K562 (cell line): Measurements from ENCODE around the gene WDR44.

Experiments used
- CBX2 ChIP-seq: fragments of 200-600 bp; sonication (generic); IDR thresholded peaks from one replicate; pipeline ENCODE4 v1.6.1; 2012; ENCODE audit warnings: mild to moderate bottlenecking, low read length, inconsistent platforms; ENCODE audit not compliant: insufficient read depth, poor library complexity, severe bottlenecking
- CTCF ChIP-seq, 3 experiments: IDR thresholded peaks in 2 of 3; conservative IDR thresholded peaks in 1 of 3; 2 replicates each; pipeline ENCODE4 v1.5.1; 2011 to 2012; ENCODE audit warnings: low read length in 3 of 3, mild to moderate bottlenecking in 3 of 3, control low read depth in 2 of 3, improper control_type of control experiment in 1 of 3, inconsistent platforms in 1 of 3, low read depth in 1 of 3, mixed read lengths in 1 of 3, moderate library complexity in 1 of 3; ENCODE audit not compliant: insufficient read depth in 2 of 3
- MYBL2 ChIP-seq, 2 experiments: fragments of 450-650 bp in 1 of 2; sonication (generic) in 1 of 2; formaldehyde crosslinking in 1 of 2; IDR thresholded peaks; 2 replicates each; pipeline versions ENCODE4 v1.6.1 to v1.8.1; 2017 to 2022; ENCODE audit warnings: borderline replicate concordance in 1 of 2, inconsistent platforms in 1 of 2, low read depth in 1 of 2, mild to moderate bottlenecking in 1 of 2, missing genetic modification reagents in 1 of 2, moderate library complexity in 1 of 2
- POLR2A ChIP-seq: fragments of 450-650 bp; conservative IDR thresholded peaks from 2 replicates; pipeline ENCODE4 v1.6.1; 2016
- RBM17 ChIP-seq: fragments of 200-400 bp; formaldehyde crosslinking; IDR thresholded peaks from 2 replicates; pipeline ENCODE4 v1.6.1; 2017; ENCODE audit warnings: low read depth, mild to moderate bottlenecking, low read length, borderline replicate concordance
- SAFB2 ChIP-seq: fragments of 200-400 bp; formaldehyde crosslinking; IDR thresholded peaks from 2 replicates; pipeline ENCODE4 v1.6.1; 2018; ENCODE audit warnings: borderline replicate concordance, low read length, low read depth, moderate library complexity; ENCODE audit not compliant: severe bottlenecking
- U2AF1 ChIP-seq: fragments of 200-400 bp; formaldehyde crosslinking; optimal IDR thresholded peaks from 2 replicates; pipeline ENCODE3; 2017; ENCODE audit warnings: mild to moderate bottlenecking, low read depth, low read length, moderate library complexity
- ZNF217 ChIP-seq: sonication (generic); formaldehyde crosslinking; IDR thresholded peaks from 2 replicates; pipeline ENCODE4 v1.8.0; 2022; ENCODE audit warnings: mild to moderate bottlenecking, missing genetic modification reagents
- TF ChIP-seq, protein P1 (sequence below): fragments of 450-650 bp; conservative IDR thresholded peaks from 2 replicates; pipeline ENCODE4 v1.6.1; 2016; ENCODE audit warnings: missing genetic modification characterization, low read depth, mild to moderate bottlenecking, missing compliant biosample characterization, moderate library complexity

DNA sequence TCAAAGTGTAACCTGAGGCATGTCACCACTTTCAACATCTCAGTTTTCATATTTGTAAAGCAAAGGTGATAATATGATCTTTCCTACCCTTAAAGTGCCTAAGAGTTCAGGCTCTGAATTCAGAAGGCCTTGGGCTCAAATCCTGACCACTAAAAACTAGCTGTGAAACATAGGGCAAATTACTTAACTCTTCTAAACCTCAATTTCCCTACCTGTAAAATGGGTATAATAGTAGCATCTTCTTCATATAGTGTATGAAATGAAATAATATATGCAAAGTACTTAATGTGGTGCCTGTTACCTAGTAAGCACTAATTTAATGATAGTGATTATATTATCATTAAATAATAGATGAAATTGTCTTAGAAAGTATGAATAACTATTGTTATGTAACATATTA, 7.0 kb upstream of the WDR44 start:
- TF ChIP-seq POLR2A (no peak), RBM17 (no peak), MYBL2 (IDR thresholded peaks at IDR 0.05; ENCODE audit: low read depth) (no peak), MYBL2 (CRISPR knock-in tag; IDR thresholded peaks at IDR 0.05; ENCODE audit: borderline replicate concordance) (no peak), CTCF (IDR thresholded peaks at IDR 0.05 in 2 of 3, conservative IDR thresholded peaks at IDR 0.05 in 1 of 3; ENCODE audit: insufficient read depth in 2 of 3, low read depth in 1 of 3, low read length in 3 of 3) (no peak), CBX2 (no peak), ZNF217 (no peak), SAFB2 (no peak), U2AF1 (no peak)
- TF ChIP-seq, protein P1, sequence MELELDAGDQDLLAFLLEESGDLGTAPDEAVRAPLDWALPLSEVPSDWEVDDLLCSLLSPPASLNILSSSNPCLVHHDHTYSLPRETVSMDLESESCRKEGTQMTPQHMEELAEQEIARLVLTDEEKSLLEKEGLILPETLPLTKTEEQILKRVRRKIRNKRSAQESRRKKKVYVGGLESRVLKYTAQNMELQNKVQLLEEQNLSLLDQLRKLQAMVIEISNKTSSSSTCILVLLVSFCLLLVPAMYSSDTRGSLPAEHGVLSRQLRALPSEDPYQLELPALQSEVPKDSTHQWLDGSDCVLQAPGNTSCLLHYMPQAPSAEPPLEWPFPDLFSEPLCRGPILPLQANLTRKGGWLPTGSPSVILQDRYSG (tag): no peak
